GM21723 (cell line): ENCODE results near the gene PNPLA4.

ENCODE experiments used
- ATAC-seq: cut with Tn5 transposase; IDR thresholded peaks from one replicate; pipeline ENCODE4 v1.9.1; 2021; ENCODE audit warnings: mild to moderate bottlenecking, moderate library complexity; ENCODE audit not compliant: unreplicated experiment

Gene PNPLA4

GRCh38 chrX:7927259-7928167 is at the start of gene PNPLA4:
Gene PNPLA4 (minus strand): TSS chrX:7927413. CDS start chrX:7926119, 1,294 bp downstream.
- peak; percentile 90 for ATAC-seq

GRCh38 chrX:7972586-7972985 is 45.4 kb upstream of the PNPLA4 start:
- ATAC-seq = no peak

- ATAC-seq = no peak
These were observed 43.2 kb upstream of the PNPLA4 start for GRCh38 chrX:7970428-7970827.

GRCh38 chrX:7965436-7965835 is 38.2 kb upstream of the PNPLA4 start:
- ATAC-seq = no peak

- no peak for ATAC-seq
These were observed 33.0 kb upstream of the PNPLA4 start for GRCh38 chrX:7960246-7960645.

- ATAC-seq = no peak
These were observed 26.2 kb upstream of the PNPLA4 start for GRCh38 chrX:7953446-7953845.

- ATAC-seq = peak; percentile 97
These were observed 23.7 kb upstream of the PNPLA4 start for GRCh38 chrX:7950865-7951264.

GRCh38 chrX:7948483-7948882 is 21.3 kb upstream of the PNPLA4 start:
- ATAC-seq = no peak

GRCh38 chrX:7946960-7947359 is 19.7 kb upstream of the PNPLA4 start:
- ATAC-seq = no peak

- ATAC-seq = no peak
These were observed 16.5 kb upstream of the PNPLA4 start for GRCh38 chrX:7943600-7944245.

- peak; percentile 84 for ATAC-seq
These were observed 14.3 kb upstream of the PNPLA4 start for GRCh38 chrX:7941390-7942042.

- no peak for ATAC-seq
These were observed 6.8 kb upstream of the PNPLA4 start for GRCh38 chrX:7934026-7934425.

- peak; percentile 61 for ATAC-seq
These were observed 327 bp downstream of the PNPLA4 start for GRCh38 chrX:7926914-7927258.

- no peak for ATAC-seq
These were observed 712 bp downstream of the PNPLA4 start for GRCh38 chrX:7926501-7926900.

- ATAC-seq = peak; percentile 34
These were observed 1.2 kb downstream of the PNPLA4 start for GRCh38 chrX:7925867-7926472.

GRCh38 chrX:7921750-7922149 is 5.5 kb downstream of the PNPLA4 start:
- ATAC-seq = no peak

GRCh38 chrX:7908821-7909220 is 18.4 kb downstream of the PNPLA4 start:
- no peak for ATAC-seq

- no peak for ATAC-seq
These were observed 22.7 kb downstream of the PNPLA4 start for GRCh38 chrX:7904562-7904961.

GRCh38 chrX:7891928-7892327 is 35.3 kb downstream of the PNPLA4 start:
- ATAC-seq = no peak

GRCh38 chrX:7889680-7890079 is 37.5 kb downstream of the PNPLA4 start:
- ATAC-seq = no peak

GRCh38 chrX:7889135-7889534 is 38.1 kb downstream of the PNPLA4 start:
- ATAC-seq = no peak
